D721Med (cell line): ENCODE data around the gene HNRNPU.

Experiments
- DNase-seq: peaks from one replicate; pipeline ENCODE4 v3.0.0; 2011; ENCODE audit warnings: low spot score; ENCODE audit not compliant: insufficient read length
- FAIRE-seq: peaks from 2 replicates; lab custom pipeline; 2011; peaks lifted over from hg19 to GRCh38; lab: Jason Lieb, UNC
- CTCF ChIP-seq: IDR thresholded peaks from 2 replicates; pipeline ENCODE4 v1.5.1; 2012; ENCODE audit warnings: mild to moderate bottlenecking, control low read depth; ENCODE audit not compliant: insufficient read depth; ENCODE audit errors: missing control alignments

The HNRNPU gene

DNA sequence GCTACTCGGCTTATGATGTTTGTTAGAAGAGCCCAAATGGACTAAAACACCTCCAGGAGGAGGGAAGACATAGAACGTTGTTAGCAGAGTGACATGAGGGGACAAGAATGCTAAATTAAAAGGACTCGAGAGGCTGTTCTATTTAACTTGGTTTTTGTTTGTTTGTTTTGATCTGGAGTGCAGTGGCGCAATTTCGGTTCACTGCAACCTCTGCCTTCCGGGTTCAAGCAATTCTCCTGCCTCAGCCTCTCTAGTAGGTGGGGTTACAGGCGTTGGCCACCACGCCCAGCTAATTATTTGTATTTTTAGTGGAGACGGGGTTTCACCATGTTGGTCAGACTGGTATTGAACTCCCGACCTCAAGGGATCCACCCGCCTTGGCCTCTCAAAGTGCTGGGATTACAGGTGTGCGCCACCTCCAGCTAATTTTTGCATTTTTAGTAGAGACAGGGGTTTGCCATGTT, 5.1 kb upstream of the HNRNPU start:
- TF ChIP-seq CTCF, result no peak
- FAIRE-seq (no peak), DNase-seq (no peak)

DNA sequence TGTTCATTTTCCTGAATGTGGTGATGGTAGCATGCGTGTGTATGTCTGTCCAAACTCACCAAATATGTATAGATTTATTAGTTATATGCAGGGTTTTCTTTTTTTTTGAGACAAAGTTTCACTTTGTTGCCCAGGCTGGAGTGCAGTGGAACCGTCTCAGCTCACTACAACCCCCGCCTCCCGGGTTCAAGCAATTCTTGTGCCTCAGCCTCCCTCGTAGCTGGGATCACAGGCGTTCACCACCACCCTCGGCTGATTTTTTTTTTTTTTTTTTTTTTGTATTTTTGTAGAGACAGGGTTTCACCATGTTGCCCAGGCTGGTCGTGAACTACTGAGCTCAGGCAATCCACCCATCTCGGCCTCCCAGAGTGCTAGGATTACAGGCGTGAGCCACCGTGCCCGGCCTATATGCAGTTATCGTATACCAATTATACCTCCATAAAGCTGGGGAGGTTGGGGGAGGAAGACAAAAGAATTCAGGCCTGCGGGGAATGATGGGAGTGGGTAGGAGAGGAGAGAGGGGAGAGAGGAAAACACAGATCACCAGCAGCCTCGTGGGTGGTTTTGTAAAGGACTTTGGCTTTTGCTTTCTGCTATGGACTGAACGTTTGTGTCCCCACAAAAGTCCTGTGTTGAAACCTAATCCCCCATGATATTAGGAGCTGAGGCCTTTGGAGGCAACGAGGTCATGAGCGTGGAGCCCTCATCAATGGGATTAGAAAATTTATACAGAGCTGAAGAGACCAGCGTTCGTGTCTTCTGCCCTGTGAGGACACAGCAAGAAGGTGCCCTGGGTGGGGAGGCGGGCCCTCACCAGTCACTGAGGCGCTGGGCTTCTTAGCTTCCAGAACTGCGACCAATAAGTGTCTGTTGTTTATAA, 4.4 kb upstream of the HNRNPU start:
- DNase-seq, result no peak

DNA sequence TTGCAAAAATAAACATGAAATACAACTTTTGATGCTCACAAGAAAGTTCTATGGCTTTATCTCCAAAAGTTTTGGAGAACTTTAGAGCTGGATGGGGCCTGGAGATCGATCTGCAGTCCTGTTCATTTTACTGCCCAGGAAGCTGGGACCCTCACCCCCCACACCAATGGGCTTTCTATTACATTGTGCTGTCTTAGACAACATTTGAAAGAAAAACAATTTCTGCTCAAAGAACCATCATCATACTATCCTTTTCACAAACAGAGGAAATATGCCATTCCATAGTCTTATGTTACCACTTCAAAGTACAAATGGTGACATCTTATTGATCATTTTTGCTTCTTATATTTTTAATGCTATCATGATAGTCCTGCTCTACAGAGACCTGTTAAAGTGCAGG, 2.0 kb upstream of the HNRNPU start:
- FAIRE-seq (peak; percentile 51), DNase-seq (no peak)
- no peak for TF ChIP-seq CTCF

More for the DNA sequence above, 4.4 kb upstream of the HNRNPU start:
- no peak for FAIRE-seq
- no peak for TF ChIP-seq CTCF

DNA sequence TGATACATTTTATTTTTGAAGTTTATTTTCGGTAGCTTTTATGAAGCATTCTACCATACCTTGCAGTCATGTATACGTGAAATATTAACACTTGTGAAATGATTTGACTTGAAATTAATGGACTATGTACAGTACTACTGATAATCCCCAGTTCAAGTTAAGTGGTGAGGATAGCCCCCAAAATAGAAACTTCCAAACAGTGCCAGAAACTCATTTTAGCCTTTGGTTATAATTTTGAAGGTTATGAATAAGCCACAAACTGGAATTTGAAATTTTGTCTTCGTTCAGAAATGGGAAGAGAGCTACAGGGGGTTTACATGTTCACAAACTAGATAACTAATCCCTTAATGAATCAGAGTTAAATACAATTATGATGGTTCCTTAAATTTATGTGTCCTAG, 1.5 kb upstream of the HNRNPU start:
- FAIRE-seq (no peak), DNase-seq (no peak)
- TF ChIP-seq CTCF, result no peak

DNA sequence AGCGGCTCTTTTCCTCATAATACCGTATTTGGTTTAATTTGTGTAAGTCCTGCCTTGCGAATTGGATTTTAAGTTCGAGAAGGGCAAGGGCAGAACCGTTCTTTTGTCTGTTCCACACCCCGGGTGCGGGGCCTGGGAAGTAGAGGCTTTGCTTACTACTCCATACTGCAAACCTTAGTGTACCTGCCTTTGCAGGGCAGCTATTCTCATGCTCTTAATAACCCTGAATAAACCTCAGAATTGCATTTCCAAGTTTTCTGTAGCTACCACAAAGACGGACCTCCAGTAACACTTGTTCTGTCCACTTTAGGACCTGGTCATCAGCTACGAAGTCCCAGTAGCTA, 657 bp upstream of the HNRNPU start:
- FAIRE-seq (no peak), DNase-seq (no peak)
- no peak for TF ChIP-seq CTCF

DNA sequence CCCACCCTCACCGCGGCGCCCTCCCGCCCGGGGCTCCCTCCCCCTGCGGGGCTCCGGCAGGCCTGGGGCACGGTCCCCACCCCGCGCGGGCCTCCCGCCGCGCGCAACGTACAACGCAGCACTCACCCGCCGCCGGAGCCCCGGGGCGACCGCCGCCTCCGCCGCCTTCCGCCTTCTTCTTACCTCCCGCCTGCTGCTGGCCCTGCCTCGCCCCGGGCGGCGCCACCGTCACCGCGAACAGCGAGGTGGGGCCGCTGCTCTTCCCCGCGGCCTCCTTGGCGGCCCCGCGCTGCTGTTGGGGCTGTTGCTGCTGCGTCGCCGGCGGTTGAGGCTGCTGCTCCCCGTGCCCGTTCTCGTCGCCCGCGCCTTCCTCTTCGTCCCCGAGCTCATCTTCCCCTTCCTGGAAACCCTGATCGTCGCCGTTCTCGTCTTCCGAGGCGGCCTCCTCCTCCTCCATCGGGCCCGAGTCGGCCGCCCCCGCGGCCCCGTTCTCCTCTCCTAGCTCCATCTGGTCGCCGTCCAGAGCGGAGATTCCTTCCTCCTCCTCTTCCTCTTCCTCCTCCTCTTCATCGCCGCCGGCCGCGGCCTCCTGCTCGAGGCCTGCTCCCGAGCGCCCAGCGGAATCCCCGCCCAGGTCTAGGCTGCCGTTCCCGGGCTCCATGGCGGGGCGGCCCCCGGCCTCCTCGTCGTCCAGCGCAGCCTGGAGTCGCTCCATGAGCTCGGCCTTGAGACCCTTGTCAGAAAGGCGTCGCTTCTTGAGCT, 671 bp downstream of the HNRNPU start:
- no peak for FAIRE-seq

More for the DNA sequence above, 671 bp downstream of the HNRNPU start:
- no peak for DNase-seq
- TF ChIP-seq CTCF, result no peak
